GM12878 (cell line): ENCODE measurements around the gene CACNA1A. TPM values are rescaled to one million over a fixed set of nuclear protein-coding genes. Genes with fewer than 3 reads are reported as not detected.

Experiments used
- ATAC-seq: fragments of 200-7000 bp; cut with Tn5 transposase; 3 replicates; pipeline ENCODE4 v1.9.1; 2020; ENCODE audit warnings: mild to moderate bottlenecking, moderate library complexity
- BruUV-seq: library from RNA; stranded (reverse); fragments of 400-500 nt; replicated peaks from 2 replicates; lab custom pipeline; 2021; lab: Mats Ljungman, UMichigan
- CTCF ChIA-PET: fragments of 300-600 bp; sonication (Branson Sonifier 250); formaldehyde crosslinking; extraction: SDS; loops from one replicate; lab custom pipeline; 2021; ENCODE audit warnings: inconsistent platforms; lab: Yijun Ruan, JAX
- POLR2A ChIA-PET: fragments of 350-600 bp; formaldehyde crosslinking; extraction: SDS; loops from one replicate; lab custom pipeline; 2021; ENCODE audit warnings: inconsistent platforms; lab: Charles Lee
- RAD21 ChIA-PET: fragments of 300-600 bp; sonication (Branson Sonifier 250); formaldehyde crosslinking; loops from one replicate; lab custom pipeline; 2023; ENCODE audit warnings: antibody characterized with exemption; ENCODE audit not compliant: unreplicated experiment; lab: Charles Lee
- SMC1A ChIA-PET: fragments of 300-600 bp; sonication (Branson Sonifier 250); formaldehyde crosslinking; loops from one replicate; lab custom pipeline; 2023; ENCODE audit not compliant: unreplicated experiment, uncharacterized antibody; lab: Charles Lee
- DNase-seq: peaks from one replicate; pipeline ENCODE4 v3.0.0-alpha.2; 2011; ENCODE audit warnings: low read depth, low spot score
- FAIRE-seq: peaks from 3 replicates; lab custom pipeline; 2011; peaks lifted over from hg19 to GRCh38; lab: Jason Lieb, UNC
- H2AFZ ChIP-seq: 2 replicates; pipeline ENCODE4 v1.6.0; 2011; ENCODE audit warnings: low read depth, low read length, control low read depth; ENCODE audit not compliant: control insufficient read depth
- H3K27ac ChIP-seq: 2 replicates; pipeline ENCODE4 v1.5.1; 2011; ENCODE audit warnings: control low read depth; ENCODE audit not compliant: control insufficient read depth, insufficient read depth
- H3K27me3 ChIP-seq, 2 experiments: replicated peaks in 1 of 2; 2 replicates each; pipeline versions ENCODE4 v1.6.0 to v1.6.1; 2011; ENCODE audit warnings: low read length in 1 of 2; ENCODE audit not compliant: control insufficient read depth in 2 of 2, insufficient read depth in 2 of 2
- H3K36me3 ChIP-seq, 2 experiments: 2 replicates each; pipeline ENCODE4 v1.5.1; 2011; ENCODE audit warnings: low read length in 1 of 2; ENCODE audit not compliant: control insufficient read depth in 2 of 2, insufficient read depth in 2 of 2
- H3K4me1 ChIP-seq: 2 replicates; pipeline ENCODE4 v1.6.1; 2011; ENCODE audit warnings: mild to moderate bottlenecking, low read length, moderate library complexity, mixed read lengths; ENCODE audit not compliant: control insufficient read depth, insufficient read depth
- H3K4me2 ChIP-seq: 2 replicates; pipeline ENCODE4 v1.6.0; 2011; ENCODE audit warnings: control low read depth; ENCODE audit not compliant: control insufficient read depth, insufficient read depth
- H3K4me3 ChIP-seq: fragments of 200-600 bp; sonication (generic); 2 replicates; pipeline ENCODE4 v1.5.1; 2016
- H3K79me2 ChIP-seq: 2 replicates; pipeline ENCODE4 v1.6.0; 2011; ENCODE audit warnings: low read length; ENCODE audit not compliant: control insufficient read depth, insufficient read depth
- H3K9ac ChIP-seq: 2 replicates; pipeline ENCODE4 v1.8.0; 2011; ENCODE audit warnings: low read length, control low read depth, mixed read lengths; ENCODE audit not compliant: control insufficient read depth, insufficient read depth
- H3K9me3 ChIP-seq: replicated peaks from 3 replicates; pipeline ENCODE4 v1.5.1; 2011; ENCODE audit warnings: mild to moderate bottlenecking, low read length; ENCODE audit not compliant: control insufficient read depth, insufficient read depth
- H4K20me1 ChIP-seq: 2 replicates; pipeline ENCODE4 v1.6.0; 2011; ENCODE audit not compliant: control insufficient read depth, insufficient read depth
- ASH2L ChIP-seq: fragments of 300-600, 200-600 bp; sonication (generic); IDR thresholded peaks from 2 replicates; pipeline ENCODE4 v1.6.1; 2017; ENCODE audit warnings: low read depth, mild to moderate bottlenecking, borderline replicate concordance
- ATF7 ChIP-seq: fragments of 450-650 bp; IDR thresholded peaks from 2 replicates; pipeline ENCODE4 v1.6.1; 2016; ENCODE audit warnings: low read depth, mild to moderate bottlenecking
- CTCF ChIP-seq, 3 experiments: IDR thresholded peaks in 2 of 3; conservative IDR thresholded peaks in 1 of 3; 2 replicates each; pipeline ENCODE4 v1.5.1; 2011; ENCODE audit warnings: low read depth in 3 of 3, low read length in 3 of 3, mild to moderate bottlenecking in 3 of 3, control low read depth in 2 of 3, moderate library complexity in 2 of 3, inconsistent platforms in 1 of 3, mixed read lengths in 1 of 3; ENCODE audit not compliant: control insufficient read depth in 2 of 3, insufficient read depth in 1 of 3; ENCODE audit errors: extremely low read depth in 1 of 3
- E4F1 ChIP-seq: fragments of 450-650 bp; IDR thresholded peaks from 2 replicates; pipeline ENCODE4 v1.6.1; 2018; ENCODE audit warnings: borderline replicate concordance, mild to moderate bottlenecking; ENCODE audit not compliant: partially characterized antibody
- GATAD2B ChIP-seq: fragments of 450-650 bp; conservative IDR thresholded peaks from 2 replicates; pipeline ENCODE4 v1.6.1; 2017; ENCODE audit warnings: low read depth, mild to moderate bottlenecking, moderate library complexity
- HSF1 ChIP-seq: fragments of 150-350 bp; IDR thresholded peaks from 2 replicates; pipeline ENCODE4 v1.6.1; 2014; ENCODE audit warnings: mild to moderate bottlenecking, low read depth, low read length
- IRF4 ChIP-seq: IDR thresholded peaks from 2 replicates; pipeline ENCODE4 v1.6.1; 2011; ENCODE audit warnings: low read depth, low read length
- MEF2A ChIP-seq: IDR thresholded peaks from 2 replicates; pipeline ENCODE4 v1.6.1; 2011; ENCODE audit warnings: low read depth, mild to moderate bottlenecking, low read length, moderate library complexity; ENCODE audit not compliant: insufficient read depth
- NFXL1 ChIP-seq: fragments of 450-650 bp; IDR thresholded peaks from 2 replicates; pipeline ENCODE4 v1.6.1; 2017; ENCODE audit warnings: antibody characterized with exemption, mild to moderate bottlenecking, borderline replicate concordance
- NR2F1 ChIP-seq: fragments of 450-650 bp; conservative IDR thresholded peaks from 2 replicates; pipeline ENCODE4 v1.6.1; 2017; ENCODE audit warnings: mild to moderate bottlenecking
- RAD21 ChIP-seq: IDR thresholded peaks from 2 replicates; pipeline ENCODE4 v1.6.1; 2011; ENCODE audit warnings: mild to moderate bottlenecking, low read depth, low read length, moderate library complexity; ENCODE audit not compliant: insufficient read depth
- RB1 ChIP-seq: fragments of 450-650 bp; formaldehyde crosslinking; IDR thresholded peaks from 2 replicates; pipeline ENCODE4 v1.6.1; 2017; ENCODE audit warnings: mild to moderate bottlenecking, borderline replicate concordance
- RCOR1 ChIP-seq: conservative IDR thresholded peaks from 2 replicates; pipeline ENCODE4 v1.6.1; 2012; ENCODE audit warnings: low read depth, low read length, improper control_type of control experiment
- RELA ChIP-seq: fragments of 450-650 bp; IDR thresholded peaks from 2 replicates; pipeline ENCODE4 v1.8.0; 2014; ENCODE audit warnings: borderline replicate concordance; ENCODE audit not compliant: partially characterized antibody
- SIX5 ChIP-seq: IDR thresholded peaks from 2 replicates; pipeline ENCODE4 v1.6.1; 2011; ENCODE audit warnings: mild to moderate bottlenecking, low read depth, low read length, moderate library complexity; ENCODE audit not compliant: severe bottlenecking
- SRF ChIP-seq, 2 experiments: IDR thresholded peaks; 2 replicates each; pipeline ENCODE4 v1.6.1; 2011; ENCODE audit warnings: low read depth in 2 of 2, low read length in 2 of 2, mild to moderate bottlenecking in 1 of 2, moderate library complexity in 1 of 2
- STAT1 ChIP-seq: fragments of 450-650 bp; conservative IDR thresholded peaks from 2 replicates; pipeline ENCODE4 v1.6.1; 2014; ENCODE audit warnings: antibody characterized with exemption, mild to moderate bottlenecking
- TARDBP ChIP-seq: IDR thresholded peaks from 2 replicates; pipeline ENCODE4 v1.6.1; 2016; ENCODE audit warnings: borderline replicate concordance
- TCF3 ChIP-seq: IDR thresholded peaks from 2 replicates; pipeline ENCODE4 v1.6.1; 2012; ENCODE audit warnings: low read depth, mild to moderate bottlenecking, low read length, borderline replicate concordance; ENCODE audit not compliant: insufficient read depth
- WGBS: methylation state at CpG from one replicate; pipeline ENCODE4 v1.1.6; 2016; ENCODE audit warnings: low lambda C conversion rate; ENCODE audit not compliant: insufficient replicate concordance, insufficient coverage; ENCODE audit errors: missing lambda C conversion rate; 5-methylcytosine and 5-hydroxymethylcytosine counted together
- in situ Hi-C: fragments of 300-500 bp; cut with MboI; formaldehyde crosslinking; loops from 9 replicates; pipeline ENCODE4 v1.14.3; 2018; ENCODE audit warnings: mixed read lengths
- intact Hi-C: fragments of 100-400 bp; cut with micrococcal nuclease; formaldehyde crosslinking; loops from one replicate; pipeline ENCODE4 v1.14.2; 2022; ENCODE audit not compliant: unreplicated experiment
- polyA plus RNA-seq, 11 experiments: library from polyadenylated mRNA; depleted of rRNA in 4 of 11; unstranded in 6 of 11; stranded (reverse) in 5 of 11; fragments of >200 nt; fragmentation: Nextera tagmentation in 4 of 11; fragmentation: Illumina TruSeq in 1 of 11; extraction: Ambion mirVana in 4 of 11; extraction: Trizol in 1 of 11; gene quantifications; 1 replicate in 1 of 11; 2 replicates in 10 of 11; pipeline versions ENCODE4 v1.2.1 to v1.2.3, GENCODE V29; 2011 to 2016; ENCODE audit warnings: inconsistent platforms in 2 of 11, missing spikeins in 2 of 11, low read depth in 1 of 11
- total RNA-seq, 4 experiments: library from RNA; depleted of rRNA in 3 of 4; stranded (reverse); fragments of >200 nt in 3 of 4; fragmentation: Illumina TruSeq in 1 of 4; extraction: Trizol in 1 of 4; gene quantifications; 2 replicates each; pipeline versions ENCODE4 v1.2.1 to v1.2.3, GENCODE V29; 2013 to 2021

CACNA1A gene
- total and polyA plus RNA-seq, 10 of the 15 experiments (the other 5 are each of a cell fraction or from before 2014, with no cell fraction given), result 1.1 to 4.4 (median 2.5) TPM

GRCh38 chr19:13195678-13196077 is 310.6 kb downstream of the CACNA1A start:
- BruUV-seq, result no TSS peak
- Histone ChIP-seq H3K36me3 (no peaks in the 10 kb centered on the region), H3K4me2 (no peak overlapping the region), H3K27me3 (no peaks in the 10 kb centered on the region), H2AFZ (no peak overlapping the region), H3K4me3 (no peak overlapping the region), H3K79me2 (no peaks in the 10 kb centered on the region), H3K9me3 (no peaks in the 10 kb centered on the region), H3K27ac (no peak overlapping the region), H4K20me1 (no peaks in the 10 kb centered on the region), H3K4me1 (peaks cover 6% of the 10 kb centered on the region; the same call in 1 of the 2 replicates), H3K9ac (no peak overlapping the region)
- ChIA-PET CTCF (interaction anchor here (0.5 to 7.5 kb wide), 28 partner anchors 10 to 394 kb away, joined by 3 to 118 read pairs (median 6); partner anchors contain the start of genes IER2 and STX10), RAD21 (interaction anchor here (0.5 to 2.1 kb wide), 14 partner anchors 10 to 234 kb away, joined by 3 to 25 read pairs (median 3); no protein-coding TSS in a partner anchor), POLR2A (interaction anchor here (1.0 to 1.1 kb wide), 4 partner anchors 14 to 67 kb away, joined by 3 to 4 read pairs (median 3); no protein-coding TSS in a partner anchor), SMC1A (interaction anchor here (0.7 to 2.6 kb wide), 12 partner anchors 10 to 80 kb away, joined by 3 to 16 read pairs (median 4); no protein-coding TSS in a partner anchor)
- FAIRE-seq (no peak), ATAC-seq (peak; percentile 88), DNase-seq (no peak)
- in situ Hi-C loops (no loop called here), intact Hi-C loops (loop anchor here (1.0 kb wide), 1 partner anchor 67 kb away; no protein-coding TSS in a partner anchor)
- WGBS, result 24% methylated on average over 11 of the region's 11 CpGs
- no peak for TF ChIP-seq HSF1
- peak; percentile 81 for TF ChIP-seq RAD21
- TF ChIP-seq RELA, result no peak
- no peak for TF ChIP-seq ATF7
- TF ChIP-seq TARDBP, result no peak
- TF ChIP-seq STAT1, result no peak
- TF ChIP-seq E4F1, result no peak
- no peak for TF ChIP-seq TCF3
- TF ChIP-seq RB1, result no peak
- TF ChIP-seq SRF (IDR thresholded peaks at IDR 0.05; ENCODE audit: low read depth in 2 of 2, low read length in 2 of 2), result no peak
- no peak for TF ChIP-seq IRF4
- no peak for TF ChIP-seq ASH2L
- TF ChIP-seq MEF2A, result 0 out of 2 replicates have a peak, but pooled peaks have one; percentile 11
- TF ChIP-seq NFXL1, result no peak
- peak; percentile 42; the same call in 1 of the 2 replicates for TF ChIP-seq NR2F1
- TF ChIP-seq RCOR1, result no peak
- TF ChIP-seq GATAD2B, result no peak
- TF ChIP-seq SIX5, result no peak
- TF ChIP-seq CTCF (IDR thresholded peaks at IDR 0.05 in 2 of 3, conservative IDR thresholded peaks at IDR 0.05 in 1 of 3; ENCODE audit: control insufficient read depth in 2 of 3, extremely low read depth in 1 of 3, insufficient read depth in 1 of 3, low read depth in 3 of 3, low read length in 3 of 3), result peak; percentile 62 to 75 (median 75); a peak in 5 of 6 replicates
